ENCODE data around the gene MTSS2.

MTSS2 gene

GRCh38 chr16:70661534-70661917 lies 24.3 kb downstream of the MTSS2 start:
- H3K9me2 ChIP-seq (replicated peaks; ENCODE audit: insufficient read depth, low read length) = no peaks in the 10 kb centered on the region
- H3F3A ChIP-seq (ENCODE audit: insufficient read depth) = no peaks in the 10 kb centered on the region
- no peak for TF ChIP-seq CTCF (IDR thresholded peaks at IDR 0.05; ENCODE audit: insufficient read depth, low read length, poor library complexity, severe bottlenecking)
- TF ChIP-seq EZH2phosphoT487 (conservative IDR thresholded peaks at IDR 0.05; ENCODE audit: low read length) = no peak
- H3K27ac ChIP-seq (ENCODE audit: low read depth, low read length) = no peak overlapping the region
- no peaks in the 10 kb centered on the region for H3K36me3 ChIP-seq (ENCODE audit: low read length)
- H3K9me3 ChIP-seq (ENCODE audit: insufficient read depth, low read length) = no peaks in the 10 kb centered on the region
- no peak overlapping the region for H3K9ac ChIP-seq (ENCODE audit: low read length)
- H2AFZ ChIP-seq (ENCODE audit: low read depth, low read length, severe bottlenecking) = no peak overlapping the region
- no peak overlapping the region for H3K4me3 ChIP-seq (ENCODE audit: insufficient read depth, low read length, poor library complexity, severe bottlenecking)
- H3K79me2 ChIP-seq (ENCODE audit: insufficient read depth, low read length) = no peaks in the 10 kb centered on the region
- no peak overlapping the region for H3K4me2 ChIP-seq (ENCODE audit: low read depth, low read length, poor library complexity, severe bottlenecking)
- H4K20me1 ChIP-seq (ENCODE audit: low read depth, low read length) = no peaks in the 10 kb centered on the region
- no peaks in the 10 kb centered on the region for H3K27me3 ChIP-seq (ENCODE audit: low read length)

- no peak for TF ChIP-seq EZH2phosphoT487 (conservative IDR thresholded peaks at IDR 0.05; ENCODE audit: low read length)
Measured at GRCh38 chr16:70660672-70661350, 25.0 kb downstream of the MTSS2 start.

GRCh38 chr16:70659953-70660671 lies 25.7 kb downstream of the MTSS2 start:
- H3K79me2 ChIP-seq (ENCODE audit: insufficient read depth, low read length) = no peaks in the 10 kb centered on the region
- no peak for TF ChIP-seq CTCF (IDR thresholded peaks at IDR 0.05; ENCODE audit: insufficient read depth, low read length, poor library complexity, severe bottlenecking)
- TF ChIP-seq EZH2phosphoT487 (conservative IDR thresholded peaks at IDR 0.05; ENCODE audit: low read length) = no peak
- no peaks in the 10 kb centered on the region for H3K9me3 ChIP-seq (ENCODE audit: insufficient read depth, low read length)
- no peak overlapping the region for H3K4me2 ChIP-seq (ENCODE audit: low read depth, low read length, poor library complexity, severe bottlenecking)
- H3K36me3 ChIP-seq (ENCODE audit: low read length) = no peaks in the 10 kb centered on the region
- H3K27me3 ChIP-seq (ENCODE audit: low read length) = no peaks in the 10 kb centered on the region
- no peak overlapping the region for H3K4me3 ChIP-seq (ENCODE audit: insufficient read depth, low read length, poor library complexity, severe bottlenecking)
- H3K9me2 ChIP-seq (replicated peaks; ENCODE audit: insufficient read depth, low read length) = no peaks in the 10 kb centered on the region
- H4K20me1 ChIP-seq (ENCODE audit: low read depth, low read length) = no peaks in the 10 kb centered on the region
- H3K27ac ChIP-seq (ENCODE audit: low read depth, low read length) = no peak overlapping the region
- no peak overlapping the region for H2AFZ ChIP-seq (ENCODE audit: low read depth, low read length, severe bottlenecking)
- H3F3A ChIP-seq (ENCODE audit: insufficient read depth) = no peaks in the 10 kb centered on the region
- no peak overlapping the region for H3K9ac ChIP-seq (ENCODE audit: low read length)

More at GRCh38 chr16:70660672-70661350, 25.0 kb downstream of the MTSS2 start:
- no peak overlapping the region for H3K4me3 ChIP-seq (ENCODE audit: insufficient read depth, low read length, poor library complexity, severe bottlenecking)
- H3K9me2 ChIP-seq (replicated peaks; ENCODE audit: insufficient read depth, low read length) = no peaks in the 10 kb centered on the region
- no peak overlapping the region for H3K27ac ChIP-seq (ENCODE audit: low read depth, low read length)
- no peak overlapping the region for H3K9ac ChIP-seq (ENCODE audit: low read length)
- H3K4me2 ChIP-seq (ENCODE audit: low read depth, low read length, poor library complexity, severe bottlenecking) = no peak overlapping the region
- H3F3A ChIP-seq (ENCODE audit: insufficient read depth) = no peaks in the 10 kb centered on the region
- H4K20me1 ChIP-seq (ENCODE audit: low read depth, low read length) = no peaks in the 10 kb centered on the region
- no peaks in the 10 kb centered on the region for H3K36me3 ChIP-seq (ENCODE audit: low read length)
- H3K79me2 ChIP-seq (ENCODE audit: insufficient read depth, low read length) = no peaks in the 10 kb centered on the region
- no peaks in the 10 kb centered on the region for H3K9me3 ChIP-seq (ENCODE audit: insufficient read depth, low read length)
- no peaks in the 10 kb centered on the region for H3K27me3 ChIP-seq (ENCODE audit: low read length)
- H2AFZ ChIP-seq (ENCODE audit: low read depth, low read length, severe bottlenecking) = no peak overlapping the region

GRCh38 chr16:70659546-70659945 lies 26.3 kb downstream of the MTSS2 start:
- H4K20me1 ChIP-seq (ENCODE audit: low read depth, low read length) = no peaks in the 10 kb centered on the region
- no peak overlapping the region for H3K9ac ChIP-seq (ENCODE audit: low read length)
- H3K4me2 ChIP-seq (ENCODE audit: low read depth, low read length, poor library complexity, severe bottlenecking) = no peak overlapping the region
- TF ChIP-seq CTCF (IDR thresholded peaks at IDR 0.05; ENCODE audit: insufficient read depth, low read length, poor library complexity, severe bottlenecking) (no peak), EZH2phosphoT487 (conservative IDR thresholded peaks at IDR 0.05; ENCODE audit: low read length) (no peak)
- H3K79me2 ChIP-seq (ENCODE audit: insufficient read depth, low read length) = no peaks in the 10 kb centered on the region
- no peak overlapping the region for H2AFZ ChIP-seq (ENCODE audit: low read depth, low read length, severe bottlenecking)
- H3K4me3 ChIP-seq (ENCODE audit: insufficient read depth, low read length, poor library complexity, severe bottlenecking) = no peak overlapping the region
- no peaks in the 10 kb centered on the region for H3K9me2 ChIP-seq (replicated peaks; ENCODE audit: insufficient read depth, low read length)
- H3F3A ChIP-seq (ENCODE audit: insufficient read depth) = no peaks in the 10 kb centered on the region
- H3K36me3 ChIP-seq (ENCODE audit: low read length) = no peaks in the 10 kb centered on the region
- no peaks in the 10 kb centered on the region for H3K9me3 ChIP-seq (ENCODE audit: insufficient read depth, low read length)
- H3K27ac ChIP-seq (ENCODE audit: low read depth, low read length) = no peak overlapping the region
- H3K27me3 ChIP-seq (ENCODE audit: low read length) = no peaks in the 10 kb centered on the region
